GM12878 (cell line): ENCODE measurements around the gene CXCL14. TPM values are rescaled to one million over a fixed set of nuclear protein-coding genes. Genes with fewer than 3 reads are reported as not detected.

ENCODE experiments used
- ATAC-seq: fragments of 200-7000 bp; cut with Tn5 transposase; 3 replicates; pipeline ENCODE4 v1.9.1; 2020; ENCODE audit warnings: mild to moderate bottlenecking, moderate library complexity
- BruUV-seq: library from RNA; stranded (reverse); fragments of 400-500 nt; replicated peaks from 2 replicates; lab custom pipeline; 2021; lab: Mats Ljungman, UMichigan
- CTCF ChIA-PET: fragments of 300-600 bp; sonication (Branson Sonifier 250); formaldehyde crosslinking; extraction: SDS; loops from one replicate; lab custom pipeline; 2021; ENCODE audit warnings: inconsistent platforms; lab: Yijun Ruan, JAX
- POLR2A ChIA-PET: fragments of 350-600 bp; formaldehyde crosslinking; extraction: SDS; loops from one replicate; lab custom pipeline; 2021; ENCODE audit warnings: inconsistent platforms; lab: Charles Lee
- RAD21 ChIA-PET: fragments of 300-600 bp; sonication (Branson Sonifier 250); formaldehyde crosslinking; loops from one replicate; lab custom pipeline; 2023; ENCODE audit warnings: antibody characterized with exemption; ENCODE audit not compliant: unreplicated experiment; lab: Charles Lee
- SMC1A ChIA-PET: fragments of 300-600 bp; sonication (Branson Sonifier 250); formaldehyde crosslinking; loops from one replicate; lab custom pipeline; 2023; ENCODE audit not compliant: unreplicated experiment, uncharacterized antibody; lab: Charles Lee
- DNase-seq: peaks from one replicate; pipeline ENCODE4 v3.0.0-alpha.2; 2011; ENCODE audit warnings: low read depth, low spot score
- FAIRE-seq: peaks from 3 replicates; lab custom pipeline; 2011; peaks lifted over from hg19 to GRCh38; lab: Jason Lieb, UNC
- H2AFZ ChIP-seq: 2 replicates; pipeline ENCODE4 v1.6.0; 2011; ENCODE audit warnings: low read depth, low read length, control low read depth; ENCODE audit not compliant: control insufficient read depth
- H3K27ac ChIP-seq: 2 replicates; pipeline ENCODE4 v1.5.1; 2011; ENCODE audit warnings: control low read depth; ENCODE audit not compliant: control insufficient read depth, insufficient read depth
- H3K27me3 ChIP-seq, 2 experiments: replicated peaks in 1 of 2; 2 replicates each; pipeline versions ENCODE4 v1.6.0 to v1.6.1; 2011; ENCODE audit warnings: low read length in 1 of 2; ENCODE audit not compliant: control insufficient read depth in 2 of 2, insufficient read depth in 2 of 2
- H3K36me3 ChIP-seq, 2 experiments: 2 replicates each; pipeline ENCODE4 v1.5.1; 2011; ENCODE audit warnings: low read length in 1 of 2; ENCODE audit not compliant: control insufficient read depth in 2 of 2, insufficient read depth in 2 of 2
- H3K4me1 ChIP-seq: 2 replicates; pipeline ENCODE4 v1.6.1; 2011; ENCODE audit warnings: mild to moderate bottlenecking, low read length, moderate library complexity, mixed read lengths; ENCODE audit not compliant: control insufficient read depth, insufficient read depth
- H3K4me2 ChIP-seq: 2 replicates; pipeline ENCODE4 v1.6.0; 2011; ENCODE audit warnings: control low read depth; ENCODE audit not compliant: control insufficient read depth, insufficient read depth
- H3K4me3 ChIP-seq: fragments of 200-600 bp; sonication (generic); 2 replicates; pipeline ENCODE4 v1.5.1; 2016
- H3K79me2 ChIP-seq: 2 replicates; pipeline ENCODE4 v1.6.0; 2011; ENCODE audit warnings: low read length; ENCODE audit not compliant: control insufficient read depth, insufficient read depth
- H3K9ac ChIP-seq: 2 replicates; pipeline ENCODE4 v1.8.0; 2011; ENCODE audit warnings: low read length, control low read depth, mixed read lengths; ENCODE audit not compliant: control insufficient read depth, insufficient read depth
- H3K9me3 ChIP-seq: replicated peaks from 3 replicates; pipeline ENCODE4 v1.5.1; 2011; ENCODE audit warnings: mild to moderate bottlenecking, low read length; ENCODE audit not compliant: control insufficient read depth, insufficient read depth
- H4K20me1 ChIP-seq: 2 replicates; pipeline ENCODE4 v1.6.0; 2011; ENCODE audit not compliant: control insufficient read depth, insufficient read depth
- ATF2 ChIP-seq: IDR thresholded peaks from 2 replicates; pipeline ENCODE4 v1.6.1; 2012; ENCODE audit warnings: low read length, inconsistent platforms
- BHLHE40 ChIP-seq, 2 experiments: fragments of 450-650 bp in 1 of 2; IDR thresholded peaks; 2 replicates each; pipeline ENCODE4 v1.6.1; 2011 to 2017; ENCODE audit warnings: low read depth in 2 of 2, borderline replicate concordance in 1 of 2, improper control_type of control experiment in 1 of 2, low read length in 1 of 2, mild to moderate bottlenecking in 1 of 2
- IKZF1 ChIP-seq: fragments of 450-650 bp; conservative IDR thresholded peaks from 2 replicates; pipeline ENCODE4 v1.6.1; 2017; ENCODE audit warnings: antibody characterized with exemption, mild to moderate bottlenecking
- LARP7 ChIP-seq: fragments of 450-650 bp; IDR thresholded peaks from 2 replicates; pipeline ENCODE4 v1.6.1; 2017; ENCODE audit warnings: mild to moderate bottlenecking
- POLR2A ChIP-seq: IDR thresholded peaks from 2 replicates; pipeline ENCODE4 v1.6.1; 2011; ENCODE audit warnings: low read depth, mild to moderate bottlenecking, low read length
- REST ChIP-seq: IDR thresholded peaks from 2 replicates; pipeline ENCODE4 v1.6.1; 2012; ENCODE audit warnings: mild to moderate bottlenecking, low read depth, low read length
- SREBF1 ChIP-seq: IDR thresholded peaks from 2 replicates; pipeline ENCODE4 v1.6.1; 2012; ENCODE audit warnings: mild to moderate bottlenecking, low read length
- ZBTB33 ChIP-seq: fragments of 450-650 bp; IDR thresholded peaks from 2 replicates; pipeline ENCODE4 v1.6.1; 2017; ENCODE audit warnings: mild to moderate bottlenecking
- ZNF24 ChIP-seq: fragments of 450-650 bp; IDR thresholded peaks from 2 replicates; pipeline ENCODE4 v1.6.1; 2017; ENCODE audit warnings: antibody characterized with exemption, mild to moderate bottlenecking
- ZNF687 ChIP-seq: fragments of 450-650 bp; IDR thresholded peaks from 2 replicates; pipeline ENCODE4 v1.6.1; 2017; ENCODE audit warnings: mild to moderate bottlenecking, moderate library complexity
- WGBS: methylation state at CpG from one replicate; pipeline ENCODE4 v1.1.6; 2016; ENCODE audit warnings: low lambda C conversion rate; ENCODE audit not compliant: insufficient replicate concordance, insufficient coverage; ENCODE audit errors: missing lambda C conversion rate; 5-methylcytosine and 5-hydroxymethylcytosine counted together
- in situ Hi-C: fragments of 300-500 bp; cut with MboI; formaldehyde crosslinking; loops from 9 replicates; pipeline ENCODE4 v1.14.3; 2018; ENCODE audit warnings: mixed read lengths
- intact Hi-C: fragments of 100-400 bp; cut with micrococcal nuclease; formaldehyde crosslinking; loops from one replicate; pipeline ENCODE4 v1.14.2; 2022; ENCODE audit not compliant: unreplicated experiment
- polyA plus RNA-seq, 11 experiments: library from polyadenylated mRNA; depleted of rRNA in 4 of 11; unstranded in 6 of 11; stranded (reverse) in 5 of 11; fragments of >200 nt; fragmentation: Nextera tagmentation in 4 of 11; fragmentation: Illumina TruSeq in 1 of 11; extraction: Ambion mirVana in 4 of 11; extraction: Trizol in 1 of 11; gene quantifications; 1 replicate in 1 of 11; 2 replicates in 10 of 11; pipeline versions ENCODE4 v1.2.1 to v1.2.3, GENCODE V29; 2011 to 2016; ENCODE audit warnings: inconsistent platforms in 2 of 11, missing spikeins in 2 of 11, low read depth in 1 of 11
- total RNA-seq, 4 experiments: library from RNA; depleted of rRNA in 3 of 4; stranded (reverse); fragments of >200 nt in 3 of 4; fragmentation: Illumina TruSeq in 1 of 4; extraction: Trizol in 1 of 4; gene quantifications; 2 replicates each; pipeline versions ENCODE4 v1.2.1 to v1.2.3, GENCODE V29; 2013 to 2021

Gene CXCL14
- total and polyA plus RNA-seq, 10 of the 15 experiments (the other 5 are each of a cell fraction or from before 2014, with no cell fraction given): 0.05 TPM; not detected in 9

- TF ChIP-seq ATF2 (no peak), ZNF24 (no peak), POLR2A (no peak), REST (no peak), IKZF1 (no peak), SREBF1 (no peak), LARP7 (no peak)
These were observed 33.7 kb downstream of the CXCL14 start (continued) for GRCh38 chr5:135545099-135545498.

- in situ Hi-C loops: no loop called here
- CTCF ChIA-PET: interaction anchor here (1.3 kb wide), 1 partner anchor 9 kb away, joined by 7 read pairs; no protein-coding TSS in a partner anchor
- BruUV-seq: no TSS peak
- H3K27me3 ChIP-seq: peaks cover 8 to 15% of the 10 kb centered on the region in 2 experiments
- SMC1A ChIA-PET: interaction anchor here (1.0 kb wide), 1 partner anchor 8 kb away, joined by 3 read pairs; no protein-coding TSS in a partner anchor
- POLR2A ChIA-PET: no interaction called here
- DNase-seq (no peak), FAIRE-seq (no peak), ATAC-seq (peak; percentile 38)
- H2AFZ ChIP-seq: peak overlapping the region; percentile 81
- H3K4me1 ChIP-seq: peaks cover 8% of the 10 kb centered on the region
- no peak overlapping the region; the same call in 1 of the 2 replicates for H3K9ac ChIP-seq
- peak overlapping the region; percentile 63 for H3K4me3 ChIP-seq
- H3K27ac ChIP-seq: no peak overlapping the region
- RAD21 ChIA-PET: no interaction called here
- WGBS: 21% methylated on average over 76 of the region's 77 CpGs
- no peaks in the 10 kb centered on the region for H4K20me1 ChIP-seq
- intact Hi-C loops: no loop called here
- H3K9me3 ChIP-seq: no peaks in the 10 kb centered on the region; the same call in 2 of the 3 replicates
- peak overlapping the region; percentile 90 for H3K4me2 ChIP-seq
- no peaks in the 10 kb centered on the region for H3K36me3 ChIP-seq
- no peaks in the 10 kb centered on the region for H3K79me2 ChIP-seq
- TF ChIP-seq ZBTB33: no peak
- no peak for TF ChIP-seq ZNF687
- TF ChIP-seq BHLHE40 (IDR thresholded peaks at IDR 0.05; ENCODE audit: borderline replicate concordance in 1 of 2, low read depth in 2 of 2, low read length in 1 of 2): peak in 1 of 2 experiments; percentile 41; a peak in 2 of 4 replicates
These were observed 35.1 kb downstream of the CXCL14 start for GRCh38 chr5:135543485-135544304.
